Fibroblast of lung (primary cell): ENCODE data around the gene ZDHHC9. TPM values are rescaled to one million over a fixed set of nuclear protein-coding genes. Genes with fewer than 3 reads are reported as not detected.

Experiments used
- DNase-seq, 2 donors: peaks; one replicate each; pipeline versions ENCODE4 v3.0.0 to v3.0.0-alpha.2; 2010; ENCODE audit warnings: low read depth in 2 of 2
- H2AFZ ChIP-seq: 2 replicates; pipeline ENCODE4 v1.5.1; 2012; ENCODE audit warnings: low read length, control low read depth, inconsistent platforms
- H3K27ac ChIP-seq: 2 replicates; pipeline ENCODE4 v1.5.1; 2011; ENCODE audit warnings: low read length, control low read depth; ENCODE audit not compliant: insufficient read depth
- H3K27me3 ChIP-seq: 2 replicates; pipeline ENCODE4 v1.5.1; 2011; ENCODE audit warnings: mild to moderate bottlenecking, low read length; ENCODE audit not compliant: control insufficient read depth, insufficient read depth
- H3K36me3 ChIP-seq: 2 replicates; pipeline ENCODE4 v1.5.1; 2011; ENCODE audit warnings: low read length; ENCODE audit not compliant: control insufficient read depth, insufficient read depth
- H3K4me1 ChIP-seq: 2 replicates; pipeline ENCODE4 v1.5.1; 2011; ENCODE audit warnings: low read length; ENCODE audit not compliant: control insufficient read depth, insufficient read depth; ENCODE audit errors: extremely low read depth
- H3K4me2 ChIP-seq: 2 replicates; pipeline ENCODE4 v1.5.1; 2011; ENCODE audit warnings: low read length, control low read depth; ENCODE audit not compliant: insufficient read depth; ENCODE audit errors: extremely low read depth
- H3K4me3 ChIP-seq, 4 experiments: fragments of 200-600 bp in 1 of 4; sonication (generic) in 1 of 4; replicated peaks in 1 of 4; 2 replicates each; pipeline ENCODE4 v1.5.1; 2011 to 2016; ENCODE audit warnings: low read length in 4 of 4, low read depth in 3 of 4, mild to moderate bottlenecking in 3 of 4, control low read depth in 2 of 4, inconsistent platforms in 1 of 4, mixed read lengths in 1 of 4; ENCODE audit not compliant: insufficient read depth in 1 of 4; ENCODE audit errors: control extremely low read depth in 1 of 4
- H3K79me2 ChIP-seq: 2 replicates; pipeline ENCODE4 v1.5.1; 2012; ENCODE audit warnings: mild to moderate bottlenecking, low read length, inconsistent platforms; ENCODE audit not compliant: control insufficient read depth, insufficient read depth
- H3K9ac ChIP-seq: 2 replicates; pipeline ENCODE4 v1.5.1; 2011; ENCODE audit warnings: mild to moderate bottlenecking, low read length, control low read depth; ENCODE audit not compliant: insufficient read depth
- H3K9me3 ChIP-seq: 2 replicates; pipeline ENCODE4 v1.5.1; 2012; ENCODE audit warnings: low read depth, low read length; ENCODE audit not compliant: control insufficient read depth, insufficient read depth
- H4K20me1 ChIP-seq: 2 replicates; pipeline ENCODE4 v1.5.1; 2011; ENCODE audit warnings: low read length; ENCODE audit not compliant: control insufficient read depth, insufficient read depth; ENCODE audit errors: extremely low read depth
- EZH2 ChIP-seq: IDR thresholded peaks from 2 replicates; pipeline ENCODE4 v1.5.1; 2012; ENCODE audit warnings: low read length, control low read depth, mild to moderate bottlenecking; ENCODE audit errors: missing control alignments
- polyA plus RNA-seq, 2 donors: library from polyadenylated mRNA; depleted of rRNA in 1 of 2; stranded (reverse) in 1 of 2; unstranded in 1 of 2; fragments of >200 nt; gene quantifications; 2 replicates each; pipeline ENCODE4 v1.2.1, GENCODE V29; 2011 to 2012; ENCODE audit warnings: missing spikeins in 1 of 2
- total RNA-seq: library from RNA; depleted of rRNA; stranded (reverse); fragments of >200 nt; gene quantifications from 2 replicates; pipeline ENCODE4 v1.2.1, GENCODE V29; 2014
- TF ChIP-seq, protein P1 (sequence below), 2 donors: IDR thresholded peaks in 1 of 2; conservative IDR thresholded peaks in 1 of 2; 1 replicate in 1 of 2; 2 replicates in 1 of 2; pipeline ENCODE4 v1.5.1; 2011 to 2012; ENCODE audit warnings: low read length in 2 of 2, control low read depth in 1 of 2, inconsistent platforms in 1 of 2, low read depth in 1 of 2, mild to moderate bottlenecking in 1 of 2

ZDHHC9 gene
- total and polyA plus RNA-seq, 2 donors (not counting 1 experiment from before 2014, with no cell fraction given) = 21.8 to 38.4 TPM

GRCh38 chrX:129771266-129771995 is 72.3 kb downstream of the ZDHHC9 start:
- H3K4me1 ChIP-seq = no peaks in the 10 kb centered on the region
- no peak overlapping the region for H3K9ac ChIP-seq
- no peak overlapping the region for H3K4me3 ChIP-seq
- no peaks in the 10 kb centered on the region for H3K79me2 ChIP-seq
- H3K4me2 ChIP-seq = no peak overlapping the region
- H3K27ac ChIP-seq = no peak overlapping the region
- no peaks in the 10 kb centered on the region for H3K27me3 ChIP-seq
- TF ChIP-seq, protein P1, sequence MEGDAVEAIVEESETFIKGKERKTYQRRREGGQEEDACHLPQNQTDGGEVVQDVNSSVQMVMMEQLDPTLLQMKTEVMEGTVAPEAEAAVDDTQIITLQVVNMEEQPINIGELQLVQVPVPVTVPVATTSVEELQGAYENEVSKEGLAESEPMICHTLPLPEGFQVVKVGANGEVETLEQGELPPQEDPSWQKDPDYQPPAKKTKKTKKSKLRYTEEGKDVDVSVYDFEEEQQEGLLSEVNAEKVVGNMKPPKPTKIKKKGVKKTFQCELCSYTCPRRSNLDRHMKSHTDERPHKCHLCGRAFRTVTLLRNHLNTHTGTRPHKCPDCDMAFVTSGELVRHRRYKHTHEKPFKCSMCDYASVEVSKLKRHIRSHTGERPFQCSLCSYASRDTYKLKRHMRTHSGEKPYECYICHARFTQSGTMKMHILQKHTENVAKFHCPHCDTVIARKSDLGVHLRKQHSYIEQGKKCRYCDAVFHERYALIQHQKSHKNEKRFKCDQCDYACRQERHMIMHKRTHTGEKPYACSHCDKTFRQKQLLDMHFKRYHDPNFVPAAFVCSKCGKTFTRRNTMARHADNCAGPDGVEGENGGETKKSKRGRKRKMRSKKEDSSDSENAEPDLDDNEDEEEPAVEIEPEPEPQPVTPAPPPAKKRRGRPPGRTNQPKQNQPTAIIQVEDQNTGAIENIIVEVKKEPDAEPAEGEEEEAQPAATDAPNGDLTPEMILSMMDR (conservative IDR thresholded peaks at IDR 0.05 in 1 of 2, IDR thresholded peaks at IDR 0.05 in 1 of 2; ENCODE audit: low read depth in 1 of 2, low read length in 2 of 2) = no peak
- TF ChIP-seq EZH2 = no peak
- DNase-seq = no peak
- no peaks in the 10 kb centered on the region for H3K36me3 ChIP-seq
- no peak overlapping the region for H2AFZ ChIP-seq
- no peaks in the 10 kb centered on the region for H3K9me3 ChIP-seq
- no peaks in the 10 kb centered on the region for H4K20me1 ChIP-seq

- Histone ChIP-seq H3K79me2 (no peaks in the 10 kb centered on the region), H3K9ac (no peak overlapping the region), H2AFZ (no peak overlapping the region), H3K36me3 (no peaks in the 10 kb centered on the region), H3K4me3 (no peak overlapping the region), H3K4me1 (no peaks in the 10 kb centered on the region), H3K9me3 (no peaks in the 10 kb centered on the region), H4K20me1 (no peaks in the 10 kb centered on the region), H3K27ac (no peak overlapping the region), H3K27me3 (no peaks in the 10 kb centered on the region), H3K4me2 (no peak overlapping the region)
- TF ChIP-seq, protein P1 (conservative IDR thresholded peaks at IDR 0.05 in 1 of 2, IDR thresholded peaks at IDR 0.05 in 1 of 2; ENCODE audit: low read depth in 1 of 2, low read length in 2 of 2) = no peak
- no peak for TF ChIP-seq EZH2
- DNase-seq = peak in 1 of 2 donors; percentile 6
These were observed 74.1 kb downstream of the ZDHHC9 start for GRCh38 chrX:129769467-129770154.

GRCh38 chrX:129768586-129769466 is 74.9 kb downstream of the ZDHHC9 start:
- H3K4me1 ChIP-seq = no peaks in the 10 kb centered on the region
- H3K27ac ChIP-seq = no peak overlapping the region
- no peak overlapping the region for H3K9ac ChIP-seq
- H2AFZ ChIP-seq = no peak overlapping the region
- H3K4me2 ChIP-seq = no peak overlapping the region
- no peaks in the 10 kb centered on the region for H3K27me3 ChIP-seq
- no peaks in the 10 kb centered on the region for H4K20me1 ChIP-seq
- no peaks in the 10 kb centered on the region for H3K79me2 ChIP-seq
- TF ChIP-seq, protein P1 (conservative IDR thresholded peaks at IDR 0.05 in 1 of 2, IDR thresholded peaks at IDR 0.05 in 1 of 2; ENCODE audit: low read depth in 1 of 2, low read length in 2 of 2) = no peak
- no peak for TF ChIP-seq EZH2
- no peaks in the 10 kb centered on the region for H3K36me3 ChIP-seq
- no peaks in the 10 kb centered on the region for H3K9me3 ChIP-seq
- no peak overlapping the region for H3K4me3 ChIP-seq
- peak; percentile 24 to 48 for DNase-seq
